8988T (cell line): ENCODE results near the gene RGMB.

Experiments
- DNase-seq: peaks from one replicate; pipeline ENCODE4 v3.0.0; 2011

The RGMB gene

GRCh38 chr5:98786191-98786853, 12.9 kb downstream of the RGMB start:
- DNase-seq = no peak

DNA sequence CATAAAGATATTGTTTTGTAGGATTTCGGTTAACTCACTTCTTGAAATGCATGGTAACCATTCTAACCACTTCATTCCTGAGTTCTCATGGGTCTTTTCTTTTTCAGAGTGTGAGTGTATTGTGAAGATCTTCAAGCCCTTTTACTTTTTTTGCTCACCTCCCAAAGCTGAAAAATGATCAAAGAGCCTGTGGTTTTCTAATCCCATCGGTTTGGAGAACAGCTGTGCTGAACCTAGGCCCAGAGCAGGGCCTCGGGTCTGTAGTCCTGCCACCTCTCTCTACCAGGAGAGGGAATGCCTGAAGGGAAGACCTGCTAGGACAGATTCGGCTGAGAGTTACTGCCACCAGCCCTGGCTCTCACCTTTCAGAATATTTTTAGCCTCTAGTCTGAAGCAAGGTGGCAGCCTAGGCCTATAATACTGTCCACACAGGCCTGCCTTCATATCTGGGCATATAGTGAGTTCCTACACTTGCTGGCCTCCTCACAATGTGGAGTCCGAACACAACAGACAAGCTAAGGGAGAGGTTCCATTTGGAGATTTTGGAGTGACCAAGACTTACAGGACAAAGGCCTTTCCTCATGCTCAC, 13.8 kb downstream of the RGMB start:
- no peak for DNase-seq

DNA sequence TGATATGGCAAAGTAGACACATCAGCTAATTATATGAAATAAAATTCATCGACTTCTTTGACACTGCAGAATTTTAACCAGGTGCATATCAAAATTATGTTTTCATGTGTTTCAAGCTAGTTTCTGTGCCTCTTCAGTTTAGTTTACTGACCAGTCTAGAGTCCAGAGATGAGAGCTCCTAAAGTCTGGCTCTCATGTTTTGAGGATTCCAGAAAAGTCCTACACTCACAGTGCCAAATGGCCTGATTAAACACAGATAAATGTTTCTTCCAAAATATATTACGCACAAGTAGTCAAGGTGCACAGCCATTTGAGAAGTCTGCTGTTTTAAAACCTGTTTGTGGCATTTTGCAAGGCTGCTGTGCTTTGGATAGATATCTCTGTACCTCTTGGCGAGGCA, 15.6 kb downstream of the RGMB start:
- DNase-seq = no peak

GRCh38 chr5:98791001-98791519, 17.6 kb downstream of the RGMB start:
- no peak for DNase-seq

DNA sequence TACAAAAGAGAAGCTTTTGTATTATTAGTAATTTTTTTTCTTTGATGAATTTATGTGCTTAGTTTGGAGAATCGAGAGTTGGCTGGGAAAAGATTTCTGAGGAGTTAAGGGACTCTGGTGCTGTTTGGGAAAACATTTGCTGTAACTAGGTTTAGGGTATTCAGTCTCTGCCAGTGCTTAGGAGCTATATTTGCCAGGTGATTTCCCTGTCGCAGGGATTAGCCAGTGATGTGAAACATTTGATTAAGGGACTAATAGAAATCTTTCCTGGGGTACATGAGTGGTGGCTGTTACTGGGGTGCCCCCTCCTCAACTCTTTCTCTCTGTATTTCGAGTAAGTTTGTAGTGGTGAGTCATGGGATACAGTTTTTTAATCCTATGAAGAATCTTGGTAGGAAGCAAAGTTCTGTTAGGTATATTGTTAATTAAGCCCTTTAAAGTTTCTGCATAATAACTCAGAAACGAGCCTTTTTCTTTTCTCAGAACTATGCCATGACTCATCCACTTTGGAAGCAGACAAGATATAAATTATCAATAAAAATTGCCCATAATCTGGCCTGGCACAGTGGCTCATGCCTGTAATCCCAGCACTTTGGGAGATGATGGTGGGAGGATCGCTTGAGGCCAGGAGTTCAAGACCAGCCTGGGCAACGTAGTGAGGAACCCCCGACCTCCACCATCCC, 18.6 kb downstream of the RGMB start:
- no peak for DNase-seq

GRCh38 chr5:98793223-98793622, 19.8 kb downstream of the RGMB start:
- no peak for DNase-seq

- no peak for DNase-seq
These were observed 20.5 kb downstream of the RGMB start for GRCh38 chr5:98794001-98794400.

DNA sequence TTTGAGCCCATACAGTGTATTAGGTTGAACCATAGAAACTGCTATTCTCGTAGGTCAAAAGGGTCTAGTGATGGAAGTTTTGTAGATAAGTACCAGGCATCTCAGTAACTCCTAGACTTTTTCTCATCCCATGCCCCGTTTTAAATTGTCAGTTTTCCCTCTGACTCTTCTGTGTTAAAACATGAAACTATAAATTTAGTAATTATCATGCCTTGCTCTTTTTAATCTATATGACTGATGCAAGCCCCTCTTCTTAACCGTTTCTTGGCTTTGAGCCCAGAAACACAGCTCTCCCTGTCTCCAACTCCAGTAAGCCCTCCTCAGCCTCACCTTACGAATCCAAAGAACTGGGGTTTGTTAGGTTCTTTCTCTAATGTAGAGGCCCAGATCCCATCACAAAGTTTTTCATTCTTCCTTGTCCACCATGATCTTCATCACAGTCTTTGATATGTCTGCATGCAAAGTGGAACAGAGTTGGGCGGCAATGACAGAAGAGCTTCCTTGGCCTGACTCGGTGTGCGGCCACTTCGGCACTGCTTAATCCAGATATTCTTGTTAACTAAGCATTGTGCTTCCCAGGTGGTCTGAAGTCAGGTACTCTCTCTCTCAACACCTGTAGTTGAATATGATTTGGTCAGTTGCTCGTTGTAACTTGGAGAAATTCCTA, 21.1 kb downstream of the RGMB start:
- no peak for DNase-seq

GRCh38 chr5:98795243-98795642, 21.8 kb downstream of the RGMB start:
- no peak for DNase-seq

- DNase-seq = no peak
These were observed 22.9 kb downstream of the RGMB start for GRCh38 chr5:98796197-98796972.

DNA sequence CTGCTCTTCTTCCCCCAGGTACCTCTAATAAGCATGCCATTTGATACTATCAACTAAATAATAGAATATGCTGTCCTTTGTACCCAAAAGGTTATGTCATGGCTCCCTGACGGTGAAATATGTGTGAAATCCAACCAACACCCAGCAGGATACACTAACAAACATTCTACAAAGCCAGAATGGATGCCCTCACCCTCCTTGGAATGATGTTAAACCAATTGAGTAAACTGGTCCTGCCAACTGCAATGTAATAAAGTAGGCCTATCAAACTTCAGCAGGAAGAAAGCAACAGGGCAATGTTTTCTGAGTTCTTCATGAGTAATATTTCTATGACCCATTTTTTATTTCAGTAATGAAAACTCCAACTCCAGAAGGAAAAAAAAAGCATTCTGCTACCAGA, 24.9 kb downstream of the RGMB start:
- no peak for DNase-seq

DNA sequence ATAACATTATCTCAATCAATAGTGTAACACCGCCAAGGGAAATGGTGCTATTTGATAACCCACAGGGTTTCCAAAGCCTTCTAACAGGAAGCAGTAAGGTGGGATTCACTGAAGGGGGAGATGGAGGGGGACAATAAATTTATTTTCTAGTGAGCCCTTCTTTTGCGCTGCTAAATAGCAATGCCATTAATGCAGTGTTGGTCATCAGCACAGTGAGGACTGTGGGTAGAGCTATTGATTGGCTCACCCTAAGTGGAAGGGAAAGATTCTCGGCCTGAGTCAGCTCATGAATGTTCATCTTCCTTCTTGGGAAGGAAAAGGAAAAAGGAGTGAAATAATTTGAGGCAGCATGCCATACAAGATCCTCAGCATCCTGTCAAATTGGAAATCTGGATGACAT, 25.4 kb downstream of the RGMB start:
- DNase-seq = no peak

DNA sequence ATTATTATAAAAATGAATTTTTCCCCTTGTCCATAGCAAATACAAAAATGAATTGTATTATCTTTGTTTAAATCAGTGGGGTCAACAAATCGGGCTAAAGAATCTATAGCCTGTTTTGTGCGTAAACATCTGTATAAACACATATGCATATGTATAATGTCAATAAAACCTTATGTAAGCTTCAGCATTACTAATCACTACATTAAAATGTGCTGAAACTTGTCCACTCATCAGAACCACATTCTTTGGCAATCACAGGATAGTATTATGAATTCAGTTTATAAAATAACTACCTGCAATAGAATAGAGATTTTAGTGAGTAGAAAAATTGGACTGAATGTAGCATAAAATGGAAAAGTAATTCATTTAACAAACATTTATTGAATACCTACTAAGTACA, 30.6 kb downstream of the RGMB start:
- DNase-seq = no peak

DNA sequence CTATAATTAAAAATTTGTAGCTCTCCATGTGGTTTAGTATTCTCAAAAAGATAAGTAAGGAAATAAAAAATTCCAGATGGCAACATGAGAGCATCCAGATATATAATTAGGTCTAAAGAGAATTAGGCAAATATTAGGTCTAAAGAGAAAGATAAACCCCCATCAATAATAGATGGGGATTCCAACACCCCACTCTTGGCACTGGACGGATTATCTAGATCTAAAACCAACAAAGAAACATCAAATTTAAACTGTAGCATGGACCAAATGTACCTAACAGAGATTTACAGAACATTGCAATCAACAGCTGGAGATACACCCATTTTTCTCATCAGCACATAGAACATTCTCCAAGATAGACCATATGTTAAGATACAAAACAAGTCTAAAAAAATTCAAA, 31.6 kb downstream of the RGMB start:
- no peak for DNase-seq

DNA sequence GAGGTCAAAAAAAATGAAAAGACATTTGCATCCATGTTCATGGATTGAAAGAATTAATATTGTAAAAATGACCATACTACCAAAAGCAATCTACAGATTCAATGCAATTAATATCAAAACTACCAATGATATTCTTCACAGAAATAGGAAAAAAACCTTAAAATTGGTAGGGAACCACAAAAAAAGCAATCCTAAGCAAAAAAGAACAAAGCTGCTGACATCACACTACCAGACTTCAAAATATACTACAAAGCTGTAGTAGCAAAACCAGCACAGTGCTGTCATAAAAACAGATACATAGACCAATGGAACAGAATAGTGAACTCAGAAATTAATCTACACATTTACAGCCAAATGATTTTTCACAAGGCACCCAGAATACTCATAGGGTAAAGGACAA, 34.3 kb downstream of the RGMB start:
- DNase-seq = no peak

DNA sequence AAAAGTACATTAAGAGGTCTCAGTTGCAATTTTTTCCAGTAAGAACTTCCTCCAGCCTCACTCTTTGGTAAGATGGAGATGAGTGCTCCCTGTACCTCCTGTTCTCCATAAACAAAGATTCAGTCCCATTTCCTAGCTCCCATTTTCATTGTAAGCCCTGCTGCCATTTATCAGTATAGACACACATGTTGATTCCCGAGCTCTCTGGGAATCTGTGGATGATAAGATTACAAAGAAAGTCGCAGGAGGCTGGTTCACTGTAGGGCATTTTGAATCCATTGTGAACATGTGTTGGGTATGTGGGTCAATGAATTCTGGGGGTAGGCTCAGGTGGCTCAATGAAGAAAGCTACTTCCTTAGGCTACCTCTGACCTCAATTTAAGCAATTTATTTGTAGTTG, 36.7 kb downstream of the RGMB start:
- no peak for DNase-seq

DNA sequence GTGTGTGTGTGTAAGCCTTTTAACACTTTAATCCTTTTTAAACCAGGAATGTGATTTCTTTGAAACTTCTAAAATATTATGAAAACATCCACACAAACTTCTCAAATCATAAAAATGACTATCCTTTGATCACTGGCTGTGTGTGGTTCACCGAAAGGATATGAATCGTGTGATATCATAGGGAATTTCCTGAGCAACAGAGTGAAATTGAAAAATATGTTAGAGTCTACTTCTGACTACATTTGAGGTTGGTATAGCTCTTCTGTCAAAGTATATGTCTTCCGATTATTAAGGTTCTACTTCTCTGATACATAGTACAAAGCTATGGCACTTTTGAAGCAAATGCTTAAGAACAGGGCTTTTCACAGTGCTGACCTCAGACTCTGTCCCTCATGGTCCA, 40.3 kb downstream of the RGMB start:
- DNase-seq = no peak

- no peak for DNase-seq
These were observed 43.2 kb downstream of the RGMB start for GRCh38 chr5:98816582-98817222.

DNA sequence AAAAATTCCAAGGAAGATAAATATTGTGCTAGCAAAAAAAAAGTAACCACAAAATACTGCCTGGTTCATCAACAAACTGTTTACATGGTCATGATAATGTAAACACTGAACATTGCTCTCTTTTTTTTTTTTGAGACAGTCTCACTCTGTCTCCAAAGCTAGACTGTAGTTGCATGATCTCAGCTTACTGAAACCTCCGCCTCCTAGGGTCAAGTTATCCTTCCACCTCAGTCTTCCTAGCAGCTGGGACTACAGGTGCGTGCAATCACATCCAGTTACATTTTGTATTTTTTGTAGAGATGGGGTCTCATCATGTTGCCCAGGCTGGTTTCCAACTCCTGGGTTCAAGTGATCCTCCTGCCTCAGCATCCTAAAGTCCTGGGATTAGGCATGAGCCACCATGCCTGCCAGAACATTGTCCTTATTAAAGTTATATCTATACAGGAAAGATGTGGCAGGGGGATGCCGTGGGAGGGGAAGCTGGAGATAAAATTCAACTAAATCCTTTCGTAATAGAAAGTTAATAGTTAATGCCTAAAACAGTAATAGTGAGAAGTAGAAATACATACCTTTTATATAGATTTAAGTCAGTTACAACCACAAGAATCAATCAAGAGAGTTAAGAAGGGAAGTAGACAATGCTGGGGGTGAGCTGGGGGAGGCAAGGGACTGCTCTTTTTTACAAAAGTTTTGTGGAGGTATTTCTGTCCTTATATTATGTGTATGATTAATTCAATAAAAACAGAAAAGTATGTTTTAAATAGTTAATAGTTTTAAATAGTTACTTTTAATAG, 52.3 kb downstream of the RGMB start:
- DNase-seq = no peak

- DNase-seq = no peak
These were observed 53.7 kb downstream of the RGMB start for GRCh38 chr5:98827161-98827560.

DNA sequence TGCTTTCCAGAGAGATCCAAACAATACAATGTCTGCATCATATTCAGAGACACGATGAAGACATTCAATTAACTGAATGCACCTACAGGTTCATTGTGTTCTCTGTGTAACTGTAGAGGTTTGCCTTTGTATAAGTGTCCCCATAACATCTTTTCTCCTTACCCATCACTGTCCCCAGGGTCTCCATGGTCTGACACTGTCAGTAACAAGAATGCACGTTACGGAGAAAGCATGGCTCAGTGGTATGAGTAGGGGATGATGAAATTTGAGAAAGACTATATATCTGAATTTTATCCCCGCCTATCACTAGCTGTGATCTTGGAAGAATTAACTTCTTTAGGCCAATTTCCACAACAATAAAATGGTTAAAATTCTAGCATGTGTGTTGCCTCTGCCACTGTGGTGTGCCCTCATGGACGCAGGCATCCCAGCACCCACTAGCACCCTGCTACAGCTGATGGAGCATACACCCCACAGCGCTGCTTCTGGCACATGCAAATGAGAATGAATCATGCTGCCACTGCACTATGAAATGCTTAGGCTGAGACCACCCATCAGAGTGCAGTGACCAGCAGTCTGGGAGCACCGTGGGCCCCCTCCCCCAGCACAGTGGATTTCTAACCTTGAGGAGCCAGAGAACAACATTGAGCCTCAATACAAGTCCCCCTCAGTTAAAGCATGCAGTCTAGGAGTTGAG, 54.3 kb downstream of the RGMB start:
- no peak for DNase-seq
